MCF 10A (cell line): Measurements from ENCODE around the gene APBB2. TPM values are rescaled to one million over a fixed set of nuclear protein-coding genes. Genes with fewer than 3 reads are reported as not detected.

Source experiments
- BruUV-seq: library from RNA; stranded (reverse); fragments of 400-500 nt; replicated peaks from 2 replicates; lab custom pipeline; 2021; lab: Mats Ljungman, UMichigan
- CTCF ChIA-PET: fragments of 300-600 bp; sonication (Branson Sonifier 250); formaldehyde crosslinking; extraction: SDS; loops from one replicate; lab custom pipeline; 2021; ENCODE audit warnings: antibody characterized with exemption, inconsistent platforms; lab: Yijun Ruan, JAX
- POLR2A ChIA-PET: fragments of 300-600, 350-650 bp; sonication (Branson Sonifier 250); formaldehyde crosslinking; extraction: SDS; loops from one replicate; lab custom pipeline; 2020; ENCODE audit warnings: antibody characterized with exemption, inconsistent platforms; lab: Yijun Ruan, JAX
- DNase-seq: peaks from one replicate; pipeline ENCODE4 v3.0.0-alpha.2; 2018; ENCODE audit not compliant: unreplicated experiment
- H3K27ac Mint-ChIP-seq: one replicate; pipeline ENCODE4 v1.8.0; 2022; ENCODE audit warnings: mild to moderate bottlenecking, low read depth, mixed read lengths; ENCODE audit not compliant: unreplicated experiment
- H3K27me3 Mint-ChIP-seq: one replicate; pipeline ENCODE4 v1.8.0; 2022; ENCODE audit warnings: mixed read lengths; ENCODE audit not compliant: insufficient read depth, unreplicated experiment
- H3K36me3 Mint-ChIP-seq: one replicate; pipeline ENCODE4 v1.8.0; 2022; ENCODE audit warnings: mild to moderate bottlenecking, moderate library complexity, mixed read lengths; ENCODE audit not compliant: insufficient read depth, unreplicated experiment
- H3K4me1 Mint-ChIP-seq: one replicate; pipeline ENCODE4 v1.8.0; 2022; ENCODE audit warnings: mixed read lengths; ENCODE audit not compliant: insufficient read depth, unreplicated experiment
- H3K4me3 Mint-ChIP-seq: one replicate; pipeline ENCODE4 v1.8.0; 2022; ENCODE audit warnings: mild to moderate bottlenecking, moderate library complexity, mixed read lengths; ENCODE audit not compliant: unreplicated experiment
- H3K9me3 Mint-ChIP-seq: one replicate; pipeline ENCODE4 v1.8.0; 2022; ENCODE audit warnings: mixed read lengths; ENCODE audit not compliant: unreplicated experiment
- CTCF ChIP-seq: fragments of 200-600 bp; IDR thresholded peaks from one replicate; pipeline ENCODE4 v1.8.0; 2022; ENCODE audit warnings: antibody characterized with exemption, mild to moderate bottlenecking; ENCODE audit not compliant: unreplicated experiment
- intact Hi-C: fragments of 100-400 bp; cut with micrococcal nuclease; formaldehyde crosslinking; loops from 2 replicates; pipeline ENCODE4 v1.14.1; 2022
- total RNA-seq: library from RNA; stranded (reverse); gene quantifications from 2 replicates; pipeline ENCODE4 v1.2.3, GENCODE V29; 2022

The APBB2 gene
- total RNA-seq, 1 experiment from 2014 or later: 201 TPM

GRCh38 chr4:41026971-41027370, 187.4 kb downstream of the APBB2 start:
- BruUV-seq: no TSS peak
- H3K9me3 Mint-ChIP-seq: peaks cover 15% of the 10 kb centered on the region
- no peak for DNase-seq
- H3K27me3 Mint-ChIP-seq: no peaks in the 10 kb centered on the region
- no peak overlapping the region for H3K27ac Mint-ChIP-seq
- H3K4me1 Mint-ChIP-seq: no peaks in the 10 kb centered on the region
- CTCF ChIA-PET: interaction anchor here (0.7 to 1.4 kb wide), 3 partner anchors 19 to 589 kb away, joined by 3 to 5 read pairs (median 3); no protein-coding TSS in a partner anchor
- peaks cover 54% of the 10 kb centered on the region for H3K36me3 Mint-ChIP-seq
- POLR2A ChIA-PET: no interaction called here
- H3K4me3 Mint-ChIP-seq: no peak overlapping the region
- TF ChIP-seq CTCF: no peak
- intact Hi-C loops: no loop called here

DNA sequence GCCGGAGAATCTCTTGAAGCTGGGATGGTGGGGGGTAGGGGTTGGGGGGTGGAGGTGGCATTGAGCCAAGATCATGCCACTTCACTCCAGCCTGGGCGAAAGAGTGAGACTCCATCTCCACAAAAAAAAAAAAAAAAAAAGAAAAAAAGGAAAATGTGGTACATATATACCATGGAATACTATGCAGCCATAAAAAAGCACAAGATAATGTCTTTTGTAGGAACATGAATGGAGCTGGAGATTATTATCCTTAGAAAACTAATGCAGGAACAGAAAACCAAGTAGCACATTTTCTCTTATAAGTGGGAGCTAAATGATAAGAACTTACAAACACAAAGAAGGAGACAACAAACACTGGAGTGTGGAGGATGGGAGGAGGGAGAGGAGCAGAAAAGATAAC, 188.5 kb downstream of the APBB2 start:
- Mint-ChIP-seq H3K27ac (no peak overlapping the region), H3K4me1 (no peaks in the 10 kb centered on the region), H3K4me3 (no peak overlapping the region), H3K9me3 (peaks cover 15% of the 10 kb centered on the region), H3K27me3 (no peaks in the 10 kb centered on the region), H3K36me3 (peaks cover 47% of the 10 kb centered on the region)
- ChIA-PET POLR2A (interaction anchor here (1.4 kb wide), 1 partner anchor 14 kb away, joined by 3 read pairs; no protein-coding TSS in a partner anchor), CTCF (interaction anchor here (1.1 kb wide), 1 partner anchor 163 kb away, joined by 5 read pairs; no protein-coding TSS in a partner anchor)
- BruUV-seq: no TSS peak
- intact Hi-C loops: no loop called here
- no peak for TF ChIP-seq CTCF
- no peak for DNase-seq

- Mint-ChIP-seq H3K9me3 (peaks cover 15% of the 10 kb centered on the region), H3K4me3 (no peak overlapping the region), H3K4me1 (no peaks in the 10 kb centered on the region), H3K27me3 (no peaks in the 10 kb centered on the region), H3K27ac (no peak overlapping the region), H3K36me3 (peaks cover 37% of the 10 kb centered on the region)
- no peak for DNase-seq
- BruUV-seq: no TSS peak
- intact Hi-C loops: no loop called here
- no peak for TF ChIP-seq CTCF
- POLR2A ChIA-PET: interaction anchor here (1.4 kb wide), 1 partner anchor 13 kb away, joined by 3 read pairs; no protein-coding TSS in a partner anchor
- CTCF ChIA-PET: no interaction called here
These were observed 189.5 kb downstream of the APBB2 start for GRCh38 chr4:41024556-41025491.

- TF ChIP-seq CTCF: no peak
- H3K9me3 Mint-ChIP-seq: peaks cover 8% of the 10 kb centered on the region
- no TSS peak for BruUV-seq
- intact Hi-C loops: no loop called here
- H3K4me3 Mint-ChIP-seq: no peak overlapping the region
- CTCF ChIA-PET: no interaction called here
- H3K27ac Mint-ChIP-seq: no peak overlapping the region
- H3K36me3 Mint-ChIP-seq: peaks cover 25% of the 10 kb centered on the region
- DNase-seq: no peak
- no peaks in the 10 kb centered on the region for H3K27me3 Mint-ChIP-seq
- POLR2A ChIA-PET: no interaction called here
- H3K4me1 Mint-ChIP-seq: no peaks in the 10 kb centered on the region
These were observed 192.2 kb downstream of the APBB2 start for GRCh38 chr4:41022116-41022515.
